Parathyroid adenoma (tissue), 2 donors: Measurements from ENCODE around the gene WSCD2.
A peak's percentile ranks its signal among the peaks of the same experiment; 100 is the strongest.

Experiments used
- H2AFZ ChIP-seq: fragments of 300-600 bp; sonication (generic); one replicate; pipeline ENCODE4 v1.7.0; 2017; ENCODE audit warnings: antibody characterized with exemption, mild to moderate bottlenecking
- H3K27ac ChIP-seq: fragments of 300-600 bp; sonication (generic); one replicate; pipeline ENCODE4 v1.7.0; 2017
- H3K27me3 ChIP-seq: fragments of 300-600 bp; sonication (generic); one replicate; pipeline ENCODE4 v1.7.0; 2017; ENCODE audit warnings: low read length; ENCODE audit not compliant: control insufficient read depth, insufficient read depth
- H3K36me3 ChIP-seq: fragments of 300-600 bp; sonication (generic); one replicate; pipeline ENCODE4 v1.7.0; 2017; ENCODE audit warnings: low read length; ENCODE audit not compliant: control insufficient read depth, insufficient read depth
- H3K4me1 ChIP-seq: fragments of 300-600 bp; sonication (generic); one replicate; pipeline ENCODE4 v1.7.0; 2017; ENCODE audit warnings: control low read depth
- H3K4me2 ChIP-seq: fragments of 300-600 bp; sonication (generic); one replicate; pipeline ENCODE4 v1.7.0; 2017; ENCODE audit warnings: low read length
- H3K4me3 ChIP-seq: fragments of 300-600 bp; sonication (generic); one replicate; pipeline ENCODE4 v1.7.0; 2017; ENCODE audit warnings: low read depth, low read length
- H3K79me2 ChIP-seq: fragments of 300-600 bp; sonication (generic); one replicate; pipeline ENCODE4 v1.7.0; 2017; ENCODE audit warnings: control low read depth
- H3K9ac ChIP-seq: fragments of 300-600 bp; sonication (generic); one replicate; pipeline ENCODE4 v1.7.0; 2017; ENCODE audit warnings: mild to moderate bottlenecking
- H3K9me3 ChIP-seq: fragments of 300-600 bp; sonication (generic); one replicate; pipeline ENCODE4 v1.7.0; 2017; ENCODE audit warnings: low read length; ENCODE audit not compliant: control insufficient read depth
- CTCF ChIP-seq: fragments of 300-600 bp; sonication (generic); IDR thresholded peaks from one replicate; pipeline ENCODE4 v1.7.0; 2017; ENCODE audit warnings: antibody characterized with exemption, mild to moderate bottlenecking
- donor health status: primary hyperparathyroidism.

Gene WSCD2

DNA sequence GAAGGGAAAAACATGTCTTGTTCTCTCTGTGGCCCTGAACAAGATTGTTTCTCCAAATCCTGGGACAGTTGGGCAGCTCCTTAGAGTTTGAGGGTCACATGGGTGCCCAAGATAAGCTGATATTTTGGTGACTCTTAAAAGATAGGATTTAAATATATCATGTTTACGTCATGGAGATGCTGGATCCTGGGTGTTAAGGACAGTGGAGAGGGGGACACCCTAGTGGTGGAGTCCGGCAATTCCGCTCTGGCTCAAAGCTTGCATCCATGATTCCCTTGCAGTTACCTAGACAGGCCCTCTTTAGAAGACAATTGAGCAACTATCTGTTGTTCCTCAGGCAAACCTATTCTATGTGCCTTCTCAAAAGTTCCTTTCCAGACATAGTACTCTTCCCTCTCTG, 108.2 kb downstream of the WSCD2 start:
- no peaks in the 10 kb centered on the region for H3K36me3 ChIP-seq
- H2AFZ ChIP-seq, result no peak overlapping the region
- H3K27ac ChIP-seq, result no peak overlapping the region
- H3K79me2 ChIP-seq, result no peaks in the 10 kb centered on the region
- peaks cover 4% of the 10 kb centered on the region for H3K4me1 ChIP-seq
- no peak for TF ChIP-seq CTCF
- no peak overlapping the region for H3K9ac ChIP-seq
- H3K4me2 ChIP-seq, result no peak overlapping the region
- H3K9me3 ChIP-seq, result no peaks in the 10 kb centered on the region
- H3K27me3 ChIP-seq, result no peaks in the 10 kb centered on the region
- H3K4me3 ChIP-seq, result no peak overlapping the region

GRCh38 chr12:108238474-108238873, 109.4 kb downstream of the WSCD2 start:
- no peak overlapping the region for H3K9ac ChIP-seq
- H3K36me3 ChIP-seq, result no peaks in the 10 kb centered on the region
- H3K4me1 ChIP-seq, result peaks cover 4% of the 10 kb centered on the region
- no peak overlapping the region for H3K27ac ChIP-seq
- TF ChIP-seq CTCF, result no peak
- no peak overlapping the region for H3K4me2 ChIP-seq
- H3K27me3 ChIP-seq, result no peaks in the 10 kb centered on the region
- H3K4me3 ChIP-seq, result no peak overlapping the region
- H3K9me3 ChIP-seq, result no peaks in the 10 kb centered on the region
- no peaks in the 10 kb centered on the region for H3K79me2 ChIP-seq
- no peak overlapping the region for H2AFZ ChIP-seq

DNA sequence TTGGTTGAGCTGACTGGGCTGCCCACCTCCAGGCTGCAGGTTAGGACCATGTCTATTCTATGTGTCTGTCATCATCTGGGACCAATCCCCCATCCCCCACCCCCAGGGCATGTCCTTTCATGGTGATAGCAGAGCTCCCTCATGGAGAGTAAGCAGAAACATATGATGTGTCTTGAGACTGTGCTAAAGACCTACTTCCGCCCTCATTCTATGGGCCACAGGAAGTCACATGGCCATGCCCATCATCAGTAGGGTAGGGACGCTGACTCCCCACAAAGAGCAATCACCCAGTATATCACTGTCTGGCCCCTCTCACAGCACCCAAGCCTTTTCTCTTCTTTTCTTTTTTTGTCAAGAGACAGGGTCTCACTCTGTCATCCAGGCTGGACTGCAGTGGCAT, 110.3 kb downstream of the WSCD2 start:
- Histone ChIP-seq H3K27ac (no peak overlapping the region), H3K4me2 (no peak overlapping the region), H3K4me1 (peaks cover 4% of the 10 kb centered on the region), H3K9me3 (no peaks in the 10 kb centered on the region), H3K9ac (no peak overlapping the region), H2AFZ (no peak overlapping the region), H3K27me3 (no peaks in the 10 kb centered on the region), H3K36me3 (no peaks in the 10 kb centered on the region), H3K79me2 (no peaks in the 10 kb centered on the region), H3K4me3 (no peak overlapping the region)
- TF ChIP-seq CTCF, result no peak

DNA sequence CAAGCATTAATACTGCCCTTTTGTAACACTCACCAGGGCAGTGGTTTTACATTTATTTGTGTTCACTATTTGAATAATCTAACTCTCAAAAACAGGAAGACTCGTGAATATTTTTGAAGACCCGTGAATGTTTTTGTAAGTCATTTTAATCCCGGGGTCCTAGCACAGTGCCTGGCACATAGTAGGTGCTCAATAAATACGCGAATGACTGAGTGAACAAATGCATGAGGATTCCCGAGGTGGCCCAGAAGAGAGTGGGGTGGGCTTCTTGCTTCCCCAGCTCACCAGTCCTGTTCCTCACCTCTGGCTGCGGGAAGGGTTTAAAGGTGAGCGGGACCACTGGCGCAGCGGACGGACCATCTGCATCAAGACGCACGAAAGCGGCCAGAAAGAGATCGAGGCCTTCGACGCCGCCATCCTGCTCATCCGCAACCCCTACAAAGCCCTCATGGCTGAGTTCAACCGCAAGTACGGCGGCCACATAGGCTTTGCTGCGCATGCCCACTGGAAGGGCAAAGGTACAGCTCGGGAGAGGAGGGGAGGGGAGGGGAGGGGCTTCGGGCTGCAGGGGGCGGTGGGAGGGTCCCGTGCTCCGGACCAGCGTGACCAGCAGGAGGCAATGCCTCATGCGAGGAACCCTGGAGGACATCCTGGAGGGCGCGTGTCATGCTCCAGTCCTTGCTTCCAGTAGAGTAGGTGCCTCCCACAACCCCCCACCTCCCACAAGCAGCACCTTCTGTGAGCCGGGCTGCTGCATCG, 111.1 kb downstream of the WSCD2 start:
- Histone ChIP-seq H3K9ac (no peak overlapping the region), H3K27ac (no peak overlapping the region), H3K79me2 (no peaks in the 10 kb centered on the region), H2AFZ (peak overlapping the region; percentile 35), H3K4me1 (peaks cover 4% of the 10 kb centered on the region), H3K36me3 (no peaks in the 10 kb centered on the region), H3K9me3 (no peaks in the 10 kb centered on the region), H3K27me3 (no peaks in the 10 kb centered on the region), H3K4me3 (no peak overlapping the region), H3K4me2 (no peak overlapping the region)
- TF ChIP-seq CTCF, result no peak

- Histone ChIP-seq H3K9me3 (no peaks in the 10 kb centered on the region), H3K27me3 (no peaks in the 10 kb centered on the region), H2AFZ (no peak overlapping the region), H3K9ac (no peak overlapping the region), H3K79me2 (no peaks in the 10 kb centered on the region), H3K36me3 (no peaks in the 10 kb centered on the region), H3K4me3 (no peak overlapping the region), H3K27ac (no peak overlapping the region), H3K4me1 (peaks cover 4% of the 10 kb centered on the region), H3K4me2 (no peak overlapping the region)
- TF ChIP-seq CTCF, result no peak
Observed at GRCh38 chr12:108240928-108241327, 111.8 kb downstream of the WSCD2 start.
